Activated CD8-positive, alpha-beta memory T cell treated with anti-CD3 and anti-CD28 coated beads, Interleukin-2, amount 50 U/mL, for 24 hours (primary cell): ENCODE results near the gene CCT7.

ENCODE experiments used
- DNase-seq: peaks from one replicate; pipeline ENCODE4 v3.0.0-alpha.2; 2020; ENCODE audit errors: extremely low read depth

The CCT7 gene

GRCh38 chr2:73225513-73226360, 8.4 kb upstream of the CCT7 start:
- DNase-seq, result no peak

GRCh38 chr2:73227086-73227485, 7.0 kb upstream of the CCT7 start:
- DNase-seq, result no peak

GRCh38 chr2:73228631-73229030, 5.5 kb upstream of the CCT7 start:
- DNase-seq, result no peak

- no peak for DNase-seq
Observed at GRCh38 chr2:73232403-73233153, 1.5 kb upstream of the CCT7 start.

GRCh38 chr2:73233154-73233931, 765 bp upstream of the CCT7 start, which contains the start of gene PRADC1:
PRADC1 (minus strand) TSS chr2:73233239; CDS start chr2:73233160, 79 bp downstream.
- DNase-seq, result peak; percentile 90

GRCh38 chr2:73235315-73236028, 1.4 kb downstream of the CCT7 start:
- DNase-seq, result no peak

GRCh38 chr2:73237168-73237567, 3.1 kb downstream of the CCT7 start:
- no peak for DNase-seq

GRCh38 chr2:73238149-73238548, 4.0 kb downstream of the CCT7 start:
- no peak for DNase-seq

GRCh38 chr2:73238976-73239375, 4.9 kb downstream of the CCT7 start:
- DNase-seq, result no peak

GRCh38 chr2:73239776-73240175, 5.7 kb downstream of the CCT7 start:
- DNase-seq, result no peak

GRCh38 chr2:73243884-73244570, 9.9 kb downstream of the CCT7 start:
- DNase-seq, result no peak

GRCh38 chr2:73244580-73244979, 10.5 kb downstream of the CCT7 start:
- DNase-seq, result no peak

- DNase-seq, result no peak
Observed at GRCh38 chr2:73246850-73247249, 12.7 kb downstream of the CCT7 start.

- DNase-seq, result no peak
Observed at GRCh38 chr2:73249636-73250035, 15.5 kb downstream of the CCT7 start.

- no peak for DNase-seq
Observed at GRCh38 chr2:73250872-73251846, 17.1 kb downstream of the CCT7 start.

- no peak for DNase-seq
Observed at GRCh38 chr2:73252238-73253027, 18.3 kb downstream of the CCT7 start.

- no peak for DNase-seq
Observed at GRCh38 chr2:73253400-73253799, 19.3 kb downstream of the CCT7 start.

GRCh38 chr2:73253901-73254300, 19.8 kb downstream of the CCT7 start:
- no peak for DNase-seq
